ENCODE results near the gene CACNA1C.

Gene CACNA1C

GRCh38 chr12:2636741-2637340 is 584.1 kb downstream of the CACNA1C start:
- no peak for FAIRE-seq
- TF ChIP-seq TAF1 (IDR thresholded peaks at IDR 0.05; ENCODE audit: low read depth, low read length) (no peak), POLR2AphosphoS5 (IDR thresholded peaks at IDR 0.05; ENCODE audit: low read depth, low read length) (no peak), POU2F2 (IDR thresholded peaks at IDR 0.05; ENCODE audit: low read depth, low read length) (no peak), POLR2A (IDR thresholded peaks at IDR 0.05; ENCODE audit: low read depth, low read length) (no peak), PAX5 (IDR thresholded peaks at IDR 0.05; ENCODE audit: insufficient read depth, low read length, severe bottlenecking) (no peak), SPI1 (IDR thresholded peaks at IDR 0.05; ENCODE audit: low read depth, low read length) (no peak)
- no peak for DNase-seq (ENCODE audit: insufficient read length, low spot score)

DNA sequence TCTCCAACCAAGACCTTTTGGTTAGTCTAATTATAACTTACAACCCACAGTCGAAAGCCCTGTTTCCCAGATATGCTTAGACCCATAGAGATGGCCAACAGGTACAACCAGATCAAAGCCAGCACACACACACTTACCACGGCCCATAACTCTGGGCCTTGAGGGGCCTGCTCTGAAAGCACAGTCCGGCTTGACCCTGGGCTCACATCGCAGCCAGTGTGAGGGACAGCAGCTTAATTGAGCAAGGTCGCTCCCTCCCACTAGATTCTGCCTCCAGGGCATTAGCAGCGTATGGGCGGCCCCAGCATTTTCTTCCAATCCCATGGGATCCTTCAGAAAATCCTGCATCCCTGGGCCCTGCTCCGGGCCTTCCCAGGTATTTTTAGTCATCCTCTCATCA is 584.6 kb downstream of the CACNA1C start:
- no peak for TF ChIP-seq PAX5 (IDR thresholded peaks at IDR 0.05; ENCODE audit: insufficient read depth, low read length, severe bottlenecking)
- TF ChIP-seq POLR2A (IDR thresholded peaks at IDR 0.05; ENCODE audit: low read depth, low read length), result no peak
- TF ChIP-seq POLR2AphosphoS5 (IDR thresholded peaks at IDR 0.05; ENCODE audit: low read depth, low read length), result no peak
- TF ChIP-seq TAF1 (IDR thresholded peaks at IDR 0.05; ENCODE audit: low read depth, low read length), result no peak
- TF ChIP-seq SPI1 (IDR thresholded peaks at IDR 0.05; ENCODE audit: low read depth, low read length), result no peak
- TF ChIP-seq POU2F2 (IDR thresholded peaks at IDR 0.05; ENCODE audit: low read depth, low read length), result no peak
- FAIRE-seq (no peak), DNase-seq (ENCODE audit: insufficient read length, low spot score) (no peak)

DNA sequence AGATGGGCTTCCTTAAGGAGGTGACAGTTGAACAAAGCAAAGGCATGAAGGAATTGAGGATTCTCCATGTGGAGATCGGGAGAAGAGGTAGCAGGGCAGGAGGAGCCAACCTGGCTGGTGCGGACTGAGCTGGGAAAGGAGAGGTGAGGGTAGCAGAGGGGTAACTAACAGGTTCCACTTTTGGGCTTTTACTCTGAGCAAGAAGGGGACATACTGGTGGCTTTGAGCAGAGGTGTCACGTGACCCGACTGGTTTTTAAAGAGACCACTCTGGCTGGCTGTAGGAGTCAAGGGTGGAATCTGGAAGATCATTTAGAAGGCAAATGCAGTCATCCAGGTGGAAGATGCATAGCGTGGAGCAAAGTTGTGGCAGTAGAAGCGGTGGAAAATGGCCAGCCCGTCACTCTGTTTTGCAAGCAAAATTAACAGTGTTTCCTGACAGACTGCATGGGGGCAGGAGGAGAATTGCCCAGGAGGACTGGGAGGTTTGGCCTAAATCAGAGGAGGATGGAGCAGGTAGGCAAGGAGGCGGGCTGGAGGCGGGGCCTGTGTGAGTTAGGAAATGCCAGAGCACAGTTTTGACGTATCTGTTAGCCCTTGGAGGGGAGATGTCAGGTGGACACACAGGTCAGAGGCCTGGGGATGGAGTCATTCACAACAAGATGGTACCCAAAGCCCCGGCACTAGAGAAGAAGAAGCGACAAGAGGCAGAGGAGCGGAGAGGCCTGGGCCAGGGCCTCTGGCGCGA is 585.7 kb downstream of the CACNA1C start:
- no peak for FAIRE-seq
- TF ChIP-seq POLR2AphosphoS5 (IDR thresholded peaks at IDR 0.05; ENCODE audit: low read depth, low read length) (no peak), SPI1 (IDR thresholded peaks at IDR 0.05; ENCODE audit: low read depth, low read length) (no peak), TAF1 (IDR thresholded peaks at IDR 0.05; ENCODE audit: low read depth, low read length) (no peak), PAX5 (IDR thresholded peaks at IDR 0.05; ENCODE audit: insufficient read depth, low read length, severe bottlenecking) (no peak), POLR2A (IDR thresholded peaks at IDR 0.05; ENCODE audit: low read depth, low read length) (no peak)
- DNase-seq (ENCODE audit: insufficient read length, low spot score), result no peak

GRCh38 chr12:2639020-2639298 is 586.2 kb downstream of the CACNA1C start:
- FAIRE-seq (no peak), DNase-seq (ENCODE audit: insufficient read length, low spot score) (no peak)
- TF ChIP-seq POU2F2 (IDR thresholded peaks at IDR 0.05; ENCODE audit: low read depth, low read length) (no peak), POLR2AphosphoS5 (IDR thresholded peaks at IDR 0.05; ENCODE audit: low read depth, low read length) (no peak), TAF1 (IDR thresholded peaks at IDR 0.05; ENCODE audit: low read depth, low read length) (no peak), PAX5 (IDR thresholded peaks at IDR 0.05; ENCODE audit: insufficient read depth, low read length, severe bottlenecking) (no peak), SPI1 (IDR thresholded peaks at IDR 0.05; ENCODE audit: low read depth, low read length) (no peak), POLR2A (IDR thresholded peaks at IDR 0.05; ENCODE audit: low read depth, low read length) (no peak)

DNA sequence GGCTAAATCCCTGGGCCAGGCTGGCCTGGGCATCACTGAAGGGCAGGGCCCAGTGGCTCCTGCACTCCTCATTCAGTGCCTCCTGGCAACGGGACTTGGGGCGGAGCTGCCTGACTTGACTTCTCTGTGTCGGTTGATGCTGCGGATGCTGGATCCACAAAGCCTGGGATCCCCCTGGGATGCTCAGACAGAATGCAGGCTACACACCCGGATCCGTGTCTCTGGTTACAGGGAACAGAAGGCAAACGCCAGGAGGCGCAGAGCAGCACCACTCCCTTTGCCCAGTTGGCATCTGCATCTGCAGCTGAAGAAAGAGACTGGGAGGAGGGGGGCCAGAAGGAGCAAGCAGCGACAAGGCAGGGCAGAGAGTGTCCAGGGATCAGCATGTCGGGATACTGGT is 587.5 kb downstream of the CACNA1C start:
- no peak for DNase-seq (ENCODE audit: insufficient read length, low spot score)
- FAIRE-seq, result no peak

DNA sequence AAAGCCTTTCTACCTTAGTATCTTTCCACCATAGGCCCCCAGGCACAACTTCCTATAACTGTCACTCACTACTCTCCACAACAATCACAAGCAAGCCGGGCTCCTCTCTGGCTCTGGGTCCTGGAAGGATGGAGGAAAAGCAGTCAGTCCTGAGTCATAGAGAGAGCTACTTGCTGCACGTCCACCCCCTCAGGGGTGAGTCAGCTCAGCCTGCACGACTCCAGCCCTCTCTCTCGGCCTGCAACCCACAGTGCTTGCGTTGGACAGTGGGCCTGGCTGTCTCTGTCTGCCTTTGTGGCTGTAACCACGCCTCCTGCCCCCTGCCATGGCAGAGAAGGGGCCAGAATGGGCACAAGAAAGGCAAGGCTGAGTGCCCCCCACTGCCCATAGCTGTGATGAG is 587.9 kb downstream of the CACNA1C start:
- TF ChIP-seq POLR2AphosphoS5 (IDR thresholded peaks at IDR 0.05; ENCODE audit: low read depth, low read length) (no peak), TAF1 (IDR thresholded peaks at IDR 0.05; ENCODE audit: low read depth, low read length) (no peak), SPI1 (IDR thresholded peaks at IDR 0.05; ENCODE audit: low read depth, low read length) (no peak), PAX5 (IDR thresholded peaks at IDR 0.05; ENCODE audit: insufficient read depth, low read length, severe bottlenecking) (no peak), POLR2A (IDR thresholded peaks at IDR 0.05; ENCODE audit: low read depth, low read length) (no peak), POU2F2 (IDR thresholded peaks at IDR 0.05; ENCODE audit: low read depth, low read length) (no peak)
- FAIRE-seq (no peak), DNase-seq (ENCODE audit: insufficient read length, low spot score) (no peak)

More for the DNA sequence above, 587.5 kb downstream of the CACNA1C start:
- TF ChIP-seq TAF1 (IDR thresholded peaks at IDR 0.05; ENCODE audit: low read depth, low read length) (no peak), SPI1 (IDR thresholded peaks at IDR 0.05; ENCODE audit: low read depth, low read length) (no peak), PAX5 (IDR thresholded peaks at IDR 0.05; ENCODE audit: insufficient read depth, low read length, severe bottlenecking) (no peak), POLR2A (IDR thresholded peaks at IDR 0.05; ENCODE audit: low read depth, low read length) (no peak), POLR2AphosphoS5 (IDR thresholded peaks at IDR 0.05; ENCODE audit: low read depth, low read length) (no peak), POU2F2 (IDR thresholded peaks at IDR 0.05; ENCODE audit: low read depth, low read length) (no peak)

DNA sequence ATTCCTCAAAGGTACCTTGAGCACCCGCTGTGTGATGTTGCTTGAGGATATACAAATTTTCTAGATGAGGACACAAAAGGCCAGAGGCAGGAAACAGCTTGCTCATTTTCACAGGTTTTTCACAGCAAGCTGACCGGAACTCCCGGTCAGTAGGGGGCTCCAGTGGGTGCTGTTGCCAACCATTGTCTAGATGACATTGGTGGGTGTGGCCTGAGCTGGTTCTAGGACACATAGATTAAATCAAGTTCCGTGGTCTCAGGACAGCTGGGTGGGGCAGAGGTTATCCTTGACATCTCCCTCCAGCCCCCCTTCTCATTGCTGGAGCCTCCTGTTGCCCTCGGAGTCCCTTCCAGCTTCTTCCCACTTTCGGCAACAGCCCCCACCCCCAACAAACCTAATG is 588.4 kb downstream of the CACNA1C start:
- DNase-seq (ENCODE audit: insufficient read length, low spot score) (no peak), FAIRE-seq (no peak)
- TF ChIP-seq PAX5 (IDR thresholded peaks at IDR 0.05; ENCODE audit: insufficient read depth, low read length, severe bottlenecking) (no peak), POLR2AphosphoS5 (IDR thresholded peaks at IDR 0.05; ENCODE audit: low read depth, low read length) (no peak), POLR2A (IDR thresholded peaks at IDR 0.05; ENCODE audit: low read depth, low read length) (no peak), SPI1 (IDR thresholded peaks at IDR 0.05; ENCODE audit: low read depth, low read length) (no peak), TAF1 (IDR thresholded peaks at IDR 0.05; ENCODE audit: low read depth, low read length) (no peak), POU2F2 (IDR thresholded peaks at IDR 0.05; ENCODE audit: low read depth, low read length) (no peak)

DNA sequence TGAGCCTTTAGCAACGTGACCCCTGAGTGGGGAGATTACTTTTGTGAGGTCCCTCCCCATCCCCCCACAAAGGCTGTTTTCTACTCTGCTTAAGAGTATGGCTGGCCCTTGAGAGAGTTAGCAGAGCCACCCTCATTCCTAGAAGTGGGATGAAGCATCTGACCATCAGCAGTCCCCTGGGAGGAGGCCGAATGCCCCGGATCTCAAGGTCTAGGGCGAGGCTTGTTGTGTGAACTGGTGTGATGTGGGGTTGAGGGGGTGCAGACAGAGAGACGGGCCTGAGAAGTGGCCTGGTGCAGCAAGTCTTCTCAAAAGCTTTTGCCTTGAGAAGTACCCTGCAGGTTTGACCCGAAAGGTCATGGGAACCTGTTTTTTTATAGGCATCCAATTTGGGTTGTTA is 589.0 kb downstream of the CACNA1C start:
- FAIRE-seq (no peak), DNase-seq (ENCODE audit: insufficient read length, low spot score) (no peak)
- no peak for TF ChIP-seq POU2F2 (IDR thresholded peaks at IDR 0.05; ENCODE audit: low read depth, low read length)
- no peak for TF ChIP-seq PAX5 (IDR thresholded peaks at IDR 0.05; ENCODE audit: insufficient read depth, low read length, severe bottlenecking)
- no peak for TF ChIP-seq POLR2AphosphoS5 (IDR thresholded peaks at IDR 0.05; ENCODE audit: low read depth, low read length)
- TF ChIP-seq SPI1 (IDR thresholded peaks at IDR 0.05; ENCODE audit: low read depth, low read length), result no peak
- TF ChIP-seq POLR2A (IDR thresholded peaks at IDR 0.05; ENCODE audit: low read depth, low read length), result no peak
- no peak for TF ChIP-seq TAF1 (IDR thresholded peaks at IDR 0.05; ENCODE audit: low read depth, low read length)

DNA sequence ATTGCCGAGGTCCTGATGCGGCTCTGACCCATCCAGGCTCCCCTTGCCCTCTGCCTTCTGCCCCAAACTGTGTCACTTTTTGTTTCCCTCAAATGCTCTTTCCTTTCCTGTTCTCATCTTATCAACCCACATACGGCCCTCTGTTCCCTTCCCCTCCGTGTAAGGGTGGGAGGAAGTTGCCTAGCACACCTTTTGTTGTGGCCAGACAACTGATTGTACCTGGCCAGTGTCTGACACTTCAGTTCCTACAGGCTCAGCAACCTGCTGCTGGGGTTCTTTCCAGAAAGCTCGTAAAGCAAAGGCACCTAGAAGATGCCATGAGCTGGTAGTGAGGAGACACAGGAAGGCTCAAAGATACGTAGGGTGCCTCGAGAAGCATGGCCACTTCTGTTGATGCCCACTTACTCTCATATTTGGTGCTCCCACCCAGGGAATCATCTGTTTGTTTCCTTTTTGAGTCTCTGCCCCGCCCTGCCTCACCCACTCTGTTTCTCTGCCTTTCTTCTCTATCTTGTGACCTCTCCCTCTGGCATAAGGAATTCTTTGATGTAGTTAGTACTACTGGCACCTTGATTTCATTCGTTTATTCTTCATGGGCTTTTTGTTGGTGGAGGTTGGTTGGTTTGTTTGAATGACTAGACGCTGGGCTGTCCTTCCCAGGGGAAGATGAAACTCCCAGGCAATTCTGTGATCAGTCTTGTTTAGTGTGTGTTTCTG is 589.5 kb downstream of the CACNA1C start:
- TF ChIP-seq POLR2A (IDR thresholded peaks at IDR 0.05; ENCODE audit: low read depth, low read length) (no peak), POU2F2 (IDR thresholded peaks at IDR 0.05; ENCODE audit: low read depth, low read length) (no peak), TAF1 (IDR thresholded peaks at IDR 0.05; ENCODE audit: low read depth, low read length) (no peak), SPI1 (IDR thresholded peaks at IDR 0.05; ENCODE audit: low read depth, low read length) (no peak)
- FAIRE-seq (no peak), DNase-seq (ENCODE audit: insufficient read length, low spot score) (no peak)

All from GM12891 (cell line).